Osteoblast (primary cell): Measurements from ENCODE around the gene ECSCR. TPM values are rescaled to one million over a fixed set of nuclear protein-coding genes. Genes with fewer than 3 reads are reported as not detected.
A peak's percentile ranks its signal among the peaks of the same experiment; 100 is the strongest.

Experiments used
- DNase-seq: peaks from one replicate; pipeline ENCODE4 v3.0.0; 2011; ENCODE audit warnings: low spot score, mixed read lengths; ENCODE audit not compliant: insufficient read length; ENCODE audit errors: missing footprints
- H2AFZ ChIP-seq: 2 replicates; pipeline ENCODE4 v1.6.0; 2011; ENCODE audit warnings: mild to moderate bottlenecking, low read length
- H3K27ac ChIP-seq: 2 replicates; pipeline ENCODE4 v1.5.1; 2011; ENCODE audit warnings: mild to moderate bottlenecking, low read depth, low read length, moderate library complexity
- H3K27me3 ChIP-seq: 2 replicates; pipeline ENCODE4 v1.6.0; 2012; ENCODE audit warnings: mild to moderate bottlenecking, control low read depth, inconsistent platforms, low read length, moderate library complexity; ENCODE audit not compliant: insufficient read depth
- H3K36me3 ChIP-seq: 2 replicates; pipeline ENCODE4 v1.5.1; 2011; ENCODE audit warnings: mild to moderate bottlenecking, low read length, control low read depth, moderate library complexity; ENCODE audit not compliant: insufficient read depth
- H3K4me1 ChIP-seq: 2 replicates; pipeline ENCODE4 v1.5.1; 2011; ENCODE audit warnings: mild to moderate bottlenecking, low read length, control low read depth, moderate library complexity; ENCODE audit not compliant: insufficient read depth
- H3K4me2 ChIP-seq: 2 replicates; pipeline ENCODE4 v1.6.0; 2011; ENCODE audit warnings: mild to moderate bottlenecking, low read length; ENCODE audit not compliant: insufficient read depth
- H3K4me3 ChIP-seq: fragments of 200-600 bp; sonication (generic); 3 replicates; pipeline ENCODE4 v1.5.1; 2012; ENCODE audit warnings: mild to moderate bottlenecking, low read length, inconsistent platforms; ENCODE audit not compliant: insufficient read depth
- H3K79me2 ChIP-seq: 2 replicates; pipeline ENCODE4 v1.6.0; 2012; ENCODE audit warnings: mild to moderate bottlenecking, low read length, control low read depth, inconsistent platforms; ENCODE audit not compliant: insufficient read depth
- H3K9me3 ChIP-seq: 2 replicates; pipeline ENCODE4 v1.5.1; 2011; ENCODE audit warnings: low read depth, low read length, control low read depth
- H4K20me1 ChIP-seq: 2 replicates; pipeline ENCODE4 v1.6.0; 2012; ENCODE audit warnings: mild to moderate bottlenecking, low read length, control low read depth; ENCODE audit not compliant: insufficient read depth
- CTCF ChIP-seq: IDR thresholded peaks from 2 replicates; pipeline ENCODE4 v1.5.1; 2011; ENCODE audit warnings: mild to moderate bottlenecking, low read depth, low read length, moderate library complexity; ENCODE audit errors: extremely low read depth
- total RNA-seq: library from RNA; depleted of rRNA; stranded (reverse); fragments of >200 nt; gene quantifications from 2 replicates; pipeline ENCODE4 v1.2.3, GENCODE V29; 2012

ECSCR gene
- total RNA-seq, 1 donor = 0.36 TPM

DNA sequence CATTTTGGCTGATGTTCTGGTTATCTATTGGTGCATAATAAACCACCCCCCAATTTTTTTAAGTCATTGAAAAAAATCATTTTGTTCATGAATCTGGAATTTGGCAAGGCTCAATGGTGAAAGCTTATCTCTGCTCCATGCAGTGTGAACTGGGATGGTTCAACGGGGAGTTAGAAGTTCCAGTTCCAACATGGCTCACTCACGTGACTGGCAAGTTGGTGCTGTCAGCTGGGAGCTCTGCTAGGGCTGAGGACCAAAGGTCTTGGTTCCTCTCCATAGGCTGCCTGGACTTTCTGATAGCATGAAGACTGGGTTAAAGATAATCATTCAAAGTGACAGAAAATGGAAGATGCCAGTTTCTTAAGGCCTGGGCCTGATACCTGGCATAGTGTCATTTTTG is 55.6 kb downstream of the ECSCR start:
- H3K4me1 ChIP-seq = peaks cover 13% of the 10 kb centered on the region
- no peaks in the 10 kb centered on the region for H4K20me1 ChIP-seq
- DNase-seq = no peak
- no peak overlapping the region for H3K27ac ChIP-seq
- no peak overlapping the region for H3K4me2 ChIP-seq
- no peaks in the 10 kb centered on the region for H3K36me3 ChIP-seq
- H3K27me3 ChIP-seq = no peaks in the 10 kb centered on the region
- no peaks in the 10 kb centered on the region for H3K9me3 ChIP-seq
- H3K4me3 ChIP-seq = no peak overlapping the region
- no peak for TF ChIP-seq CTCF
- no peak overlapping the region for H2AFZ ChIP-seq
- no peaks in the 10 kb centered on the region for H3K79me2 ChIP-seq

GRCh38 chr5:139404484-139404840 is 58.1 kb downstream of the ECSCR start:
- no peak for TF ChIP-seq CTCF
- H3K36me3 ChIP-seq = no peaks in the 10 kb centered on the region
- peak overlapping the region; percentile 91 for H3K27ac ChIP-seq
- H4K20me1 ChIP-seq = no peaks in the 10 kb centered on the region
- H3K27me3 ChIP-seq = no peaks in the 10 kb centered on the region
- H3K4me2 ChIP-seq = peak overlapping the region; percentile 98
- no peak for DNase-seq
- H2AFZ ChIP-seq = peak overlapping the region; percentile 97
- H3K79me2 ChIP-seq = no peaks in the 10 kb centered on the region
- peak overlapping the region; percentile 77 for H3K4me3 ChIP-seq
- H3K4me1 ChIP-seq = peaks cover 13% of the 10 kb centered on the region
- H3K9me3 ChIP-seq = no peaks in the 10 kb centered on the region

- Histone ChIP-seq H4K20me1 (no peaks in the 10 kb centered on the region), H3K4me2 (peak within 1 kb of the TSS; percentile 98), H3K79me2 (no peaks in the 10 kb centered on the region), H3K36me3 (no peaks in the 10 kb centered on the region), H2AFZ (peak within 1 kb of the TSS; percentile 97), H3K9me3 (no peaks in the 10 kb centered on the region), H3K4me3 (peak within 1 kb of the TSS; percentile 77), H3K4me1 (peaks cover 13% of the 10 kb centered on the region), H3K27ac (peak within 1 kb of the TSS; percentile 91), H3K27me3 (no peaks in the 10 kb centered on the region)
- TF ChIP-seq CTCF = no peak
- peak; percentile 99 for DNase-seq
Observed at GRCh38 chr5:139403787-139404483, 58.6 kb downstream of the ECSCR start, which contains the start of gene SPATA24. Gene SPATA24, minus strand, starts transcription at chr5:139404089. Its CDS starts 29 bp downstream, at chr5:139404060.

GRCh38 chr5:139403418-139403786 is 59.1 kb downstream of the ECSCR start:
- peak overlapping the region; percentile 98 for H3K4me2 ChIP-seq
- no peaks in the 10 kb centered on the region for H4K20me1 ChIP-seq
- H3K36me3 ChIP-seq = no peaks in the 10 kb centered on the region
- H3K4me3 ChIP-seq = peak overlapping the region; percentile 77
- DNase-seq = no peak
- TF ChIP-seq CTCF = no peak
- H2AFZ ChIP-seq = peak overlapping the region; percentile 97
- no peaks in the 10 kb centered on the region for H3K79me2 ChIP-seq
- peaks cover 13% of the 10 kb centered on the region for H3K4me1 ChIP-seq
- peak overlapping the region; percentile 91 for H3K27ac ChIP-seq
- no peaks in the 10 kb centered on the region for H3K27me3 ChIP-seq
- H3K9me3 ChIP-seq = no peaks in the 10 kb centered on the region
